Central memory CD8-positive, alpha-beta T cell (primary cell): ENCODE data around the gene PCYT1A.
"Not testable (repeated sequence)": the region's sequence is repeated elsewhere in the genome, so short reads cannot be mapped to it uniquely, and the experiment has no call there.

Experiments
- ATAC-seq: fragments of 150-1000 bp; cut with Tn5 transposase; replicated peaks from 2 replicates; pipeline ENCODE4 v1.10.0; 2022; ENCODE audit warnings: mild to moderate bottlenecking, moderate FRiP score, moderate number of reproducible peaks; ENCODE audit not compliant: poor library complexity, severe bottlenecking; ENCODE audit errors: extremely low read depth
- DNase-seq, 2 donors: peaks; one replicate each; pipeline ENCODE4 v3.0.0; 2021; ENCODE audit warnings: low spot score in 2 of 2
- H3K27ac Mint-ChIP-seq: one replicate; pipeline ENCODE4 v1.8.0; 2022; ENCODE audit warnings: low read depth, mild to moderate bottlenecking, moderate library complexity, mixed read lengths
- H3K27me3 Mint-ChIP-seq: one replicate; pipeline ENCODE4 v1.8.0; 2022; ENCODE audit warnings: mixed read lengths
- H3K36me3 Mint-ChIP-seq: one replicate; pipeline ENCODE4 v1.8.0; 2022; ENCODE audit warnings: mild to moderate bottlenecking, moderate library complexity, mixed read lengths; ENCODE audit not compliant: insufficient read depth
- H3K4me1 Mint-ChIP-seq: one replicate; pipeline ENCODE4 v1.8.0; 2022; ENCODE audit warnings: mixed read lengths
- H3K4me3 Mint-ChIP-seq: one replicate; pipeline ENCODE4 v1.8.0; 2022; ENCODE audit warnings: mild to moderate bottlenecking, moderate library complexity, mixed read lengths
- H3K9me3 Mint-ChIP-seq: one replicate; pipeline ENCODE4 v1.8.0; 2022; ENCODE audit warnings: mixed read lengths

Gene PCYT1A

DNA sequence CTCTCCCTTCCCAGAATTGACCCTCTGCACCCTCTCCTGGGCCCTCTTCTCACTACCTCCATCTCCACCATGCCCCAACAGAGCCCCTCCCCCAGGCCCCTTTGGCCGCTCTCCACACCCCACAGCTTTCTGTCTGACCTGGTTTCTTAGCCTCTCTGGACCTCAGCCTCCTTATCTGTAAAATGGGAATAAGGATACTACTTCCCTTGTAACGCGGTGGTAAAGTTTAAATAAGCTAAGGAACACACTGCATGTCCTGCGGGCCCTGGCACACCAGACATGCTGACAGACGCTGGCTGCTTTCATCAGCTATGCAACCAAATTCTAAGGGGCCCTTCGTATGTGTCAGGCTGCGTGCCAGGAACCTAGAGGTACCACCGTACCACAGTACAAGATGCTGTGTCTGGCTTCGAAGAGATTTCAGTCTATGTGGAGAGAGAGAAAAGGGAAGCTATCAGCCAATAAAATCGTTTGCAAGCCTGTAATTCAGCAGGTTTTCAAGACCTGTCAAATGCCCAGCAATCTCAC is 72.0 kb downstream of the PCYT1A start:
- Mint-ChIP-seq H3K9me3 (no peaks in the 10 kb centered on the region), H3K27ac (no peak overlapping the region), H3K27me3 (no peaks in the 10 kb centered on the region), H3K4me1 (peaks cover 11% of the 10 kb centered on the region), H3K36me3 (no peaks in the 10 kb centered on the region), H3K4me3 (no peak overlapping the region)
- no peak for DNase-seq
- ATAC-seq, result no peak

DNA sequence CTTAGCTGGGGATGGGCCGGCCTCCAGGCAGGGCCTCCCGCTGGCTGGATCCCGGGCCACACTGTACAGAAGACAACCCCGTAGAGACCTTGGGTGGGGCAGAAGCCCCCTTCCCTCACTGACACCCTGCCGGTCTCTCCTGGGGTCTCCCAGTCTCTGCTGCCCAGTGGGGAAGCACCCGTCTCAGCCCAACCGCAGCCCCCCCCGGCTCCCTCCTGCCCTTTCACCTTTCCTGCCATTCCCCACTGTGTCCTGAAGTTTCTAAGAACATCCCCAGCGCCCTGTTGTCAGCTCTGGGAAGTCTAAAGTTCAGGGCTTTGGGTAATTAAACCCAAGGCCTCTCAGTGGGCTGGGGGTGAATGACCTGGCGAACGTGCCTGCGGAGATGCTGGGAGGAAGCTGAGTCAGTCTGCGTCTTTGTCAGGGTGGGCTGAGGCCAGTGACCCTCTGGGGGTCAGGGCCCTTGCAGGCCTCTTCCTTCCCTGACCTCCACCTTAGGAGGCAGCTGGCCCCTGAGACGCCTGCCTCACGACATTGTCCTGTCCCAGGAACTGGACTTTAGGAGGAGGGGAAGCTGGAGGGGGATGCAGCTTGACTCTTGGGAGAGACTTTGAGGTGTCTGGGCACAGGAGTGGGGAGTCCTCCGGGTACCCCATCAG is 72.6 kb downstream of the PCYT1A start:
- H3K36me3 Mint-ChIP-seq, result peaks cover 2% of the 10 kb centered on the region
- H3K9me3 Mint-ChIP-seq, result no peaks in the 10 kb centered on the region
- H3K27ac Mint-ChIP-seq, result no peak overlapping the region
- DNase-seq (no peak), ATAC-seq (no peak)
- H3K4me3 Mint-ChIP-seq, result no peak overlapping the region
- H3K27me3 Mint-ChIP-seq, result no peaks in the 10 kb centered on the region
- peaks cover 11% of the 10 kb centered on the region for H3K4me1 Mint-ChIP-seq

DNA sequence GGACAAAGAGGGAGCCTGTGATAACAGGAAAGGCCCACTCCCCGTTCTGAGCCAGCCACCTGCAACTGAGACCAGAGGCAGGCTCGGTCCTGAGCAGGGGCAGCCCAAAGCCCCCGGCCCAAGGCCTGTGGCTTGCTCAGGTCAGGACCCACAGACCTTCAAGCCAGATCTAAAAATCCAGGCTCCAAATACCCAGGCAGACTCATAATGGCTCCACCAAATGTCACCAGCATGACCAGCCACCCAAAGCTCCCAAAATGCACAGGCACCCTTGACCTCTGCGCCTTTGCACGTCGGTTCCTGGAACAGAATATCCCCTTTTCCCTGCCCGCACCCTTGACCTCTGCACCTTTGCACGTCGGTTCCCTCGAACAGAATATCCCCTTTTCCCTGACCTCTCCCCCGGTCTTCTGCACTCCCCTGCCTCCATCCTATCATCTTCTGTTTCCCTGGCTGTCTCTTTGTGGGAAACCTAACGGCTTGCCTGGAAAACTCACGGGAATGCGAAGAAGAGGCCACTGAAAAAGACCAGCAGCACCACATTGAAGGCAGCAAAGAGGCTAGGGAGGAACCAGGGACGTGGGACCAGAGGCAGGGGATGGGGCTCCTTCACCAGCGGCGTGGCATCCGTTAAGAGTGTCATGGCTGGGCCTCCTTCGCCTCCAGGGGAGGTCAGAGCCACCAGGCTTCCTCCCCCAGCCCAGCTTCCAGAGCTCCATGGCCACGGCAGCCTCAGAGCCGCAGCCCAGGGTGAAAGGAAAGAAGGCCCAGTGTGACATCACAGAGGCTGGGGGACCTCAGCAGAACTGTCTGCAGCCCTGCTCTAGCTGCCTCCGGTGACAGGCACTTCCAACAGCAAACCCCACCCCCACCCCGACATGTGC is 76.6 kb downstream of the PCYT1A start, which contains the start of gene ZDHHC19:
Gene ZDHHC19, minus strand, starts transcription at position 728 of the 884 bp plus-strand sequence. Its CDS starts 85 bp downstream, at position 643.
- Mint-ChIP-seq H3K4me1 (peaks cover 18% of the 10 kb centered on the region), H3K27me3 (no peaks in the 10 kb centered on the region), H3K27ac (peak within 1 kb of the TSS; percentile 60), H3K9me3 (no peaks in the 10 kb centered on the region), H3K36me3 (peaks cover 8% of the 10 kb centered on the region), H3K4me3 (no peak within 1 kb of the TSS)
- ATAC-seq (no peak), DNase-seq (no peak)

DNA sequence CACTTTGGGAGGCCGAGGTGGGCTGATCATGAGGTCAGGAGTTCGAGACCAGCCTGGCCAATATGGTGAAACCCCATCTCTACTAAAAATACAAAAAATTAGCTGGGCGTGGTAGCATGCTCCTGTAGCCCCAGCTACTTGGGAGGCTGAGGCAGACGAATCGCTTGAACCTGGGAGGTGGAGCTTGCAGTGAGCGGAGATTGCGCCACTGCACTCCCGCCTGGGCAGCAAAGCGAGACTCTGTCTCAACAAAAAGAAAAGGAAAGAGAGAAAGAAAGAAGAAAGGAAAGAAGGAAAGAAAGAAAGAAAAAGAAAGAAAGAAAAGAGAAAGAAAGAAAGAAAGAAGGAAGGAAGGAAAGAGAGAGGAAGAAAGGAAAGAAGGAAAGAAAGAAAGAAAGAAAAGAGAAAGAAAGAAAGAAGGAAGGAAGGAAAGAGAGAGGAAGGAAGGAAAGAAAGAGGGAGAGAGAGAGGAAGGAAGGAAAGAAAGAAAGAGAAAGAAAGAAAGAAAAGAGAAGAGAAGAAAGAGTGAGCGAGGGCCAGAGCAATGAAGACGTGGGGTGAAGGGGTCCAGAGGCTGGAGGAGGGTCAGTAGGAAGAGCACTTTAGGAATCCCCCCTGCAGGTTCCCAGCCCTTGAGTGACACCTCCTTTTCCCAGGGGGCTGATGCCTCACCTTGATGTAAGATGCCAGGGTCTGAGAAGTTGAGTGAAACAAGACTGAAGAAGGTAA is 77.4 kb downstream of the PCYT1A start:
- not testable (repeated sequence) for DNase-seq, H3K9me3 Mint-ChIP-seq, H3K36me3 Mint-ChIP-seq, ATAC-seq, H3K27me3 Mint-ChIP-seq, H3K4me3 Mint-ChIP-seq
- peak overlapping the region; percentile 60 for H3K27ac Mint-ChIP-seq
- H3K4me1 Mint-ChIP-seq, result peaks cover 18% of the 10 kb centered on the region

DNA sequence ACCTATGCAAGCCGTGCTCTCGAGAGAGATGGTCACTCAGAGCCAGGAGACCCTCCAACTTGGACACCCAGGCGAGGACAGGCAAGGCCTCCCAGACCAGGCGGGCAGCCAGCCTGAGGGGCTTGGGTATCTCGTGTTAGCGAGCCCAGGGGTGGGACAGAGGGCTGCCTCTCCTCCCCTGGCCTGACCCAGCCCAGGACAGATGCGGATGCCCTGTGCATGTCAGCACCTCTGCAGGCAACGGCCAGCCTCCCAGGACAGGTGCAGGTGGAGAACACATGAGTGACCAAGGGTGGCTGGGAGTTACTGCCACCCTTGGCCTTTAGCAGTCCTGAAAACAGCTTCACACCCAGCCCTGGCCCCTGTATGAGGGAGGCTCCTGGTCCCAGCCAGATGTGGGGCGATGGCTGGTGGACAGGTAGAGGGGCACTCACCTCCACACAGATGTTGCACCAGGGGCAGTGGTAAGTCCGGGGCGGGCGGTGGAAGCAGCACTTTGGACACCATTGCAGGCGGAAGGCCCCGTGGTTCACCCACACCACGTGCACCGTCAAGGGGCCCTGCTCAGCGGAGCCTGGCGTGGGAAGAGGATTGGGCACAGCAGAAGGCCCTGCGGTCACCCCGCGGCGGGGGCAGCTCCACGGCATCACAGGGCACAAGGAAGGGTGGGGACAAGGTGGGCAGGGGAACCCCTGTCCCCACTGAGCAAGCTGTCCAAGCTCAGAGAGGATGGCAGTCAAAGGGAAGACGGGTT is 78.4 kb downstream of the PCYT1A start:
- Mint-ChIP-seq H3K27me3 (no peaks in the 10 kb centered on the region), H3K36me3 (peaks cover 8% of the 10 kb centered on the region), H3K9me3 (no peaks in the 10 kb centered on the region), H3K27ac (no peak overlapping the region), H3K4me3 (peak overlapping the region; percentile 82), H3K4me1 (peaks cover 18% of the 10 kb centered on the region)
- DNase-seq, result no peak
- no peak for ATAC-seq

DNA sequence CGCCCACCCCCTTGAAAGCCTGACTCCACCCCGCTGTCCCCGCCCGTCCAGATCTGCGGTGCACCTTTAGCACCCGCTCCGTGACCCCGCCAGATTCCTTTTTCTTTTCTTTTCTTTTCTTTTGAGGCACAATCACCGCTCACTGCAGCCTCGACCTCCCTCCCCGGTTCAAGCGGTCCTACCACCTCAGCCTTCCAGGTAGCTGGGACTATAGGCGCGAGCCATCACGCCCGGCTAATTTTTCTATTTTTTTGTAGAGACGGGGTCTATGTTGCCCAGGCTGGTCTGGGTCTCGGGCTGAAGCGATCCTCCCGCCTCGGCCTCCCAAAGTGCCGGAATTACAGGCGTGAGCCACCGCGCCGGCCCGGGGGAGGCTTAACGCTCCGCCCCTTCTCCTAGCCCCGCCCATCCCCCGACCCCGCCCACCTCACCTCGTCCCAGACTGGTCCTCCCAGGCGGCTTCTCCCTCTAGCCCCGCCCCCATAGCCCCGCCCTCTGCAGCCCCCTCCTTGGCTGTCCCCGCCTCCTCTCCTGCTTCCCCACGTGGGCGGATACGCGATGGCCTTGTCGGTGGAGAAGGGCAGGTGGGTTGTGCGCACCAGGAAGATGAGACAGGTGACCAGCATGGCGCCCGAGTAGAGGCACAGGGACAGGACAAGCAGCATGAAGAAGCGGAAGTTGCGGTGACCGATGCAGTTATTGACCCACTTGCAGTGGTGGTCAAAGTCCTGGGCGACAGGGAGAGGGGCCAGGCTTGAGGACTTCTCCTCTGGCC is 79.5 kb downstream of the PCYT1A start:
- Mint-ChIP-seq H3K4me1 (peaks cover 18% of the 10 kb centered on the region), H3K27ac (no peak overlapping the region), H3K4me3 (peak overlapping the region; percentile 82), H3K27me3 (no peaks in the 10 kb centered on the region), H3K9me3 (no peaks in the 10 kb centered on the region), H3K36me3 (peaks cover 8% of the 10 kb centered on the region)
- peak; percentile 45 for ATAC-seq
- DNase-seq, result no peak

DNA sequence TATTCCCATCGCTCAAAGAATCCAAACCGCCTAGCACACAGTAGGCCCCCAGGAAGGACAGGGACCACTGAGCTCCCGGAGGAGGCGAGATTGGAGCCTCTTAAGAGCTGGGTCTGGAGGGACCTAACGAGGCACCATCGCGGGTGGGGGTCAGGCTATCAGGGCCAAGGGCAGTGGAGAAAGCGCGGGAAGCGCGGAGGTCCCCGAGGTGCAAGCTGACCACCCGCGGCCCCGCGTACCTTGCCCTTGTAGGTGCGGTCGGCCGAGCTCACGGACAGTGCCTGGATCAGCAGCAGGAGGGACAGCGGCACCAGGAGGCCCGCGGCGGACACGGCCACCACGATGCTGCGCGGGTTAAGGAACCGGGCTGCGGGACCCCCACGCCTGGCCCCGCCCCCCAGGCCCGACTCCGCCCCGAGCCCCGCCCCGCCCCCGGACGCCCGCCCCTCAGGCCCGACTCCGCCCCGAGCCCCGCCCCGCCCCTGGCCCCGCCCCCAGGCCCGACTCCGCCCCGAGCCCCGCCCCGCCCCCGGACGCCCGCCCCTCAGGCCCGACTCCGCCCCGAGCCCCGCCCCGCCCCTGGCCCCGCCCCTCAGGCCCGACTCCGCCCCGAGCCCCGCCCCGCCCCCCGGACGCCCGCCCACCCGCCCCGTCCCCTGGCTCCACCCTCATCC is 80.2 kb downstream of the PCYT1A start:
- H3K9me3 Mint-ChIP-seq, result no peaks in the 10 kb centered on the region
- H3K36me3 Mint-ChIP-seq, result peaks cover 8% of the 10 kb centered on the region
- peak overlapping the region; percentile 57 for H3K27ac Mint-ChIP-seq
- H3K4me1 Mint-ChIP-seq, result peaks cover 18% of the 10 kb centered on the region
- DNase-seq (no peak), ATAC-seq (peak; percentile 10)
- no peaks in the 10 kb centered on the region for H3K27me3 Mint-ChIP-seq
- H3K4me3 Mint-ChIP-seq, result peak overlapping the region; percentile 82

DNA sequence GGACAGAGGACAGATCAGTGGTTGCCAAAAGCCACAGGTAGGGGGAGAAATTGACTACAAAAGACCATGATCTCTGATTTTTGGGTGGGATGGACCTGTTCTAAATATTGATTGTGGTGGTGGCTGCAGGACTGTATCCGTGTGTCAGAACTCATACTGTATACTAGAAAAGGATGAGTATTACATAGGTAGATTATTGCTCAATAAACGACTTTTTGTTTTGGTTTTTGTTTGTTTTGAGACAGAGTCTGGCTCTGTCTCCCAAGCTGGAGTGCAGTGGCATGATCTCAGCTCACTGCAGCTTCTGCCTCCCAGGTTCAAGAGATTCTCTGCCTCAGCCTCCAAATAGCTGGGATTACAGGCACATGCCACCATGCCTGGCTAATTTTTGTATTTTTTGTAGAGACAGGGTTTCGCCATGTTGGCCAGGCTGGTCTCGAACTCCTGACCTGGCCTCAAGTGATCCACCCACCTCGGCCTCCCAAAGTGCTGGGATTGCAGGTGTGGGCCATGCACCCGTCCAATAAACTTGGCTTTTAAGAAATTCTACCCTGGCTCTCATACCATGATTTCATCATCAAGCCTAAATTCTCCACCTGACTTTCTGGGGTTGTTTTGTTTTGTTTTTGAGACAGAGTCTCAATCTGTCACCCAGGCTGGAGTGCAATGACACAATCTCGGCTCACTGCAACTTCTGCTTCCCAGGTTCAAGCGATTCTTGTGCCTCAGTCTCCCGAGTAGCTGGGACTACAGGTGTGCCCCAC is 81.9 kb downstream of the PCYT1A start:
- not testable (repeated sequence) for H3K27ac Mint-ChIP-seq, H3K4me3 Mint-ChIP-seq, H3K27me3 Mint-ChIP-seq, DNase-seq, H3K9me3 Mint-ChIP-seq, H3K36me3 Mint-ChIP-seq, ATAC-seq
- H3K4me1 Mint-ChIP-seq, result peaks cover 18% of the 10 kb centered on the region

DNA sequence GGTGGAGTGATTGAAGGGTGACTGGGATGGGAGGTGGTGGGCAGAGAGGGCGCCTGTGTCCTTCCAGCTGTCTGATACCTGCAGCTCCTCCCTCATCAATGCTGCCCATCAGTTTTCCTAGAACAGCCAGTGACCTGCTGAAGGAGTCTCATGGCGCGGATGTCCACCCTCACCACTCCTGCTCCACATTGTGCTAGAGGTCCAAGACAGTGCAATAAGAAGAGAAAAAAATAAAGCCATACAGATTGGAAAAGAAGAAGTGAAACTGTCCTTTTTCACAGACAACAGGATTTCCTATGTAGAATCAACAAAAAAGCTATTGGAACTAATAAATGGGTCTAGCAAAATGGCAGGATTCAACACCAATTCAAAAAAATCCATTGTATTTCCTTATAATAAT is 83.7 kb downstream of the PCYT1A start:
- H3K4me1 Mint-ChIP-seq, result peaks cover 18% of the 10 kb centered on the region
- H3K4me3 Mint-ChIP-seq, result no peak overlapping the region
- no peak for DNase-seq
- peaks cover 5% of the 10 kb centered on the region for H3K36me3 Mint-ChIP-seq
- no peaks in the 10 kb centered on the region for H3K9me3 Mint-ChIP-seq
- no peak overlapping the region for H3K27ac Mint-ChIP-seq
- no peaks in the 10 kb centered on the region for H3K27me3 Mint-ChIP-seq
- ATAC-seq, result no peak

DNA sequence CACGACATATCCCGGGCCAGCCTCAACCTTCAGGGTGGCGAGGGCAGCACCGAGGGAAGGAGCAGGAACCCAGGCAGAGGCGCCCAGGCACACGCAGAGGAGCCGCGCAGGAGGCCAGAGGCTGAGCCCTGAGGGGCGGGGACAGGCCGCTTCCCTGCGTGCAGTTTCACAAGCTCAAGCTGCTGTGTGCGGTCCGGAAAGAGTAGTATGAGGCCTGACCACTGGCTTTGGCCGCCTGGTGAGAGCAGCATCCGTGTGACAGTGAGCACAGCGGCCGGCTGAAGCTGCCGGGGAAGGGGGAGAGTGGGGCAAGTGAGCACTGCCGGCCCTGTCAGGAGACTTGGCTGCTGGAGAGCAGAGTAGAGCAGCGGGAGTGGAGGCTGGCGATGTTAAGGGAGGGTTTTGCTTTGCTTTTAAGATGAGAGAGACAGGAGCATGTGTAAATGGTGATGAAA is 85.0 kb downstream of the PCYT1A start:
- peak overlapping the region; percentile 66 for H3K27ac Mint-ChIP-seq
- peaks cover 6% of the 10 kb centered on the region for H3K4me1 Mint-ChIP-seq
- no peak for ATAC-seq
- no peaks in the 10 kb centered on the region for H3K9me3 Mint-ChIP-seq
- peaks cover 3% of the 10 kb centered on the region for H3K36me3 Mint-ChIP-seq
- no peaks in the 10 kb centered on the region for H3K27me3 Mint-ChIP-seq
- no peak for DNase-seq
- H3K4me3 Mint-ChIP-seq, result no peak overlapping the region
